HCT116 (cell line): ENCODE data around the gene NHERF2. TPM values are rescaled to one million over a fixed set of nuclear protein-coding genes. Genes with fewer than 3 reads are reported as not detected.

Source experiments
- ATAC-seq: fragments of 200-7000 bp; cut with Tn5 transposase; 2 replicates; pipeline ENCODE4 v1.9.1; 2020; ENCODE audit warnings: mild to moderate bottlenecking, moderate library complexity
- BruUV-seq: library from RNA; stranded (reverse); fragments of 400-500 nt; replicated peaks from 2 replicates; lab custom pipeline; 2021; lab: Mats Ljungman, UMichigan
- CTCF ChIA-PET: fragments of 300-600 bp; sonication (Branson Sonifier 250); formaldehyde crosslinking; loops from one replicate; lab custom pipeline; 2021; ENCODE audit warnings: antibody characterized with exemption; lab: Charles Lee
- POLR2A ChIA-PET: fragments of 300-600, 350-600 bp; sonication (Branson Sonifier 250); formaldehyde crosslinking; loops from one replicate; lab custom pipeline; 2021; ENCODE audit warnings: antibody characterized with exemption; lab: Charles Lee
- RAD21 ChIA-PET, 2 experiments: fragments of 300-600 bp; sonication (Branson Sonifier 250); formaldehyde crosslinking; loops; one replicate each; lab custom pipeline; 2023; ENCODE audit warnings: low total read pairs in 2 of 2; ENCODE audit not compliant: uncharacterized antibody in 2 of 2, unreplicated experiment in 2 of 2, low non-redundant PET in 1 of 2; lab: Charles Lee
- DNase-seq: peaks from one replicate; pipeline ENCODE4 v3.0.0-alpha.2; 2010; ENCODE audit warnings: low read depth, low spot score
- H2AFZ ChIP-seq: fragments of 200-600 bp; shearing (Covaris generic), sonication (generic); 2 replicates; pipeline ENCODE4 v1.6.1; 2017; ENCODE audit warnings: low read depth, mixed run types, mixed read lengths, antibody characterized with exemption, low read length; ENCODE audit not compliant: poor library complexity, severe bottlenecking
- H3K27ac ChIP-seq: 2 replicates; pipeline ENCODE4 v1.5.1; 2012; ENCODE audit warnings: low read depth, low read length
- H3K27me3 ChIP-seq: fragments of 200-600 bp; sonication (generic); 2 replicates; pipeline ENCODE4 v1.6.1; 2016; ENCODE audit warnings: mixed run types, low read length, mixed read lengths; ENCODE audit not compliant: insufficient read depth
- H3K36me3 ChIP-seq, 2 experiments: fragments of 200-500 bp in 1 of 2; fragments of 200-600 bp in 1 of 2; sonication (Bioruptor generic) in 1 of 2; sonication (generic) in 1 of 2; 2 replicates each; pipeline versions ENCODE4 v1.5.1 to v1.6.1; 2014 to 2016; ENCODE audit warnings: low read length in 2 of 2, inconsistent platforms in 1 of 2, mixed read lengths in 1 of 2, mixed run types in 1 of 2; ENCODE audit not compliant: insufficient read depth in 2 of 2, control insufficient read depth in 1 of 2
- H3K4me1 ChIP-seq, 2 experiments: fragments of 200-600 bp in 1 of 2; sonication (generic) in 1 of 2; 2 replicates each; pipeline versions ENCODE4 v1.5.1 to v1.6.1; 2012 to 2017; ENCODE audit warnings: low read length in 2 of 2, inconsistent platforms in 1 of 2, mild to moderate bottlenecking in 1 of 2, mixed read lengths in 1 of 2, mixed run types in 1 of 2, moderate library complexity in 1 of 2; ENCODE audit not compliant: insufficient read depth in 2 of 2, control insufficient read depth in 1 of 2
- H3K4me2 ChIP-seq: fragments of 200-600 bp; sonication (generic); 2 replicates; pipeline ENCODE4 v1.6.1; 2017; ENCODE audit warnings: mixed run types, low read length, mixed read lengths
- H3K4me3 ChIP-seq, 2 experiments: fragments of 200-600 bp in 1 of 2; sonication (generic) in 1 of 2; replicated peaks in 1 of 2; 2 replicates each; pipeline ENCODE4 v1.5.1; 2011 to 2016; ENCODE audit warnings: low read length in 2 of 2, control low read depth in 1 of 2, low read depth in 1 of 2, mild to moderate bottlenecking in 1 of 2, mixed read lengths in 1 of 2, mixed run types in 1 of 2
- H3K79me2 ChIP-seq: fragments of 200-600 bp; sonication (generic); 2 replicates; pipeline ENCODE4 v1.6.1; 2017; ENCODE audit warnings: mild to moderate bottlenecking, mixed run types, low read length, moderate library complexity, mixed read lengths; ENCODE audit not compliant: insufficient read depth
- H3K9ac ChIP-seq: fragments of 200-600 bp; sonication (generic); 2 replicates; pipeline ENCODE4 v1.6.1; 2016; ENCODE audit warnings: low read length, mixed read lengths
- H3K9me2 ChIP-seq: fragments of 200-600 bp; sonication (generic), shearing (Covaris generic); 2 replicates; pipeline ENCODE4 v1.6.1; 2017; ENCODE audit warnings: mixed run types, mild to moderate bottlenecking, moderate library complexity; ENCODE audit not compliant: insufficient read depth
- H3K9me3 ChIP-seq, 2 experiments: fragments of 200-500 bp in 1 of 2; fragments of 200-600 bp in 1 of 2; sonication (Bioruptor generic) in 1 of 2; sonication (generic) in 1 of 2; 2 replicates each; pipeline ENCODE4 v1.6.1; 2014 to 2017; ENCODE audit warnings: low read length in 2 of 2, mixed read lengths in 2 of 2, inconsistent platforms in 1 of 2, low read depth in 1 of 2, mild to moderate bottlenecking in 1 of 2, mixed run types in 1 of 2, moderate library complexity in 1 of 2; ENCODE audit not compliant: control insufficient read depth in 1 of 2, insufficient read depth in 1 of 2
- H4K20me1 ChIP-seq: fragments of 200-600 bp; sonication (generic), shearing (Covaris generic); 2 replicates; pipeline ENCODE4 v1.6.1; 2017; ENCODE audit warnings: mixed run types, mild to moderate bottlenecking, moderate library complexity; ENCODE audit not compliant: insufficient read depth
- CBX3 ChIP-seq: IDR thresholded peaks from 2 replicates; pipeline ENCODE4 v1.6.1; 2012; ENCODE audit warnings: low read depth
- CEBPB ChIP-seq: IDR thresholded peaks from 2 replicates; pipeline ENCODE4 v1.6.1; 2012; ENCODE audit warnings: low read depth
- EGR1 ChIP-seq: IDR thresholded peaks from 2 replicates; pipeline ENCODE4 v1.6.1; 2012; ENCODE audit warnings: low read depth
- EZH2 ChIP-seq: fragments of 200-600 bp; sonication (generic); IDR thresholded peaks from 2 replicates; pipeline ENCODE4 v1.6.1; 2017; ENCODE audit warnings: antibody characterized with exemption, mixed run types
- SRF ChIP-seq: IDR thresholded peaks from 2 replicates; pipeline ENCODE4 v1.6.1; 2012; ENCODE audit warnings: low read depth
- intact Hi-C: fragments of 100-400 bp; cut with micrococcal nuclease; formaldehyde crosslinking; loops from 2 replicates; pipeline ENCODE4 v1.10.0; 2022
- total RNA-seq: library from RNA; stranded (reverse); gene quantifications from one replicate; pipeline ENCODE4 v1.2.1, GENCODE V29; 2021; ENCODE audit not compliant: unreplicated experiment
- TF ChIP-seq, protein P1 (sequence below): IDR thresholded peaks from 2 replicates; pipeline ENCODE4 v1.6.1; 2012

Gene NHERF2
- total RNA-seq, 1 experiment from 2014 or later, result 58.4 TPM

DNA sequence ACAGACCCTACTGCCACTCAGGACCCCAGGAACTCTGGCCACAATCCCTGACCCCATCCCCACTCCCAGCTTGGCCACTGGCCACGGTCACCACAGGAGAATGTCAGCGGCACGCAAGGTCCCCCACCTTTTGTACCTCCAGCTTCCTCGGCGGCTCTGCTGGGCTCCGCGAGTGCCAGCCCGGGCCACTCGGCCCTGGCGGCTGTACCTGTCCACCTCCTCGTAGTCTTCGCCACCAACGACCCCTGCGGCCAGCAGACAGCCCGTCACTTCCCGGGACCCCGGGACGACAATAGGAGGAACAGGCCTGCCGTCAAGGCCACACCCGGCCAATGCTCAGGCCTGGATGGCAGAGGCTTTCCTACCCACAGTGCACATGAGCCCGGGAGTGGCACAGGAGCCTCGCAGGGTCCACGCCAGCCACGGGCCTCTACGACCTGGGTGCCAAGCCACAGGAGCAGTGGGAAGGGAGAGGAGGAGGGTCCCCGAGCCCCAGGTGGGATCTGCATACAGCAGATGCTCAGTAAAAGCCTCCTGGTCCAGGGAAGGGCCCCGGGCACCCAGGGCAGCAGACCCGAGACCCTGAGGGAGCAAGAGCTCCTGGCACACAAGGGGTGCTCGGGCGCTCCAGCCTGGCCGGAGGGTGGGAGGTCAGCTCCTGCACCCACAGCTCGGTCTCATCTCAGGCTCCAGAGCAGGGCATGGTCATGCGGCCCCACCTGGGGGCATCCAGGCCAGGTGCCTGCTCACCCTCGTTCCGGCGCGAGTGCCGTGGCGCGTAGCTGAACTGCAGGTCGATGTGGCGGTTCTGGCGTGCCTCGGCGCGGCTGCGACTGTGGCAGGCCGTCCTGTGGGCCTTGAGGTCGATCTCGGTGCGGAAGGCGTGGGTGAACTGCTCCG lies 25.0 kb upstream of the NHERF2 start:
- no peaks in the 10 kb centered on the region for H3K27me3 ChIP-seq
- TF ChIP-seq, protein P1, sequence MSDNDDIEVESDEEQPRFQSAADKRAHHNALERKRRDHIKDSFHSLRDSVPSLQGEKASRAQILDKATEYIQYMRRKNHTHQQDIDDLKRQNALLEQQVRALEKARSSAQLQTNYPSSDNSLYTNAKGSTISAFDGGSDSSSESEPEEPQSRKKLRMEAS, result no peak
- TF ChIP-seq CBX3 (no peak), CEBPB (no peak), SRF (no peak), EGR1 (no peak), EZH2 (no peak)
- TF ChIP-seq, all 23 proteins: peak for 0
- Histone ChIP-seq H3K4me3 (no peak overlapping the region), H3K79me2 (peaks cover 54% of the 10 kb centered on the region), H3K9ac (no peak overlapping the region), H3K27ac (no peak overlapping the region), H3K9me2 (no peaks in the 10 kb centered on the region), H4K20me1 (no peaks in the 10 kb centered on the region; the same call in 1 of the 2 replicates), H3K36me3 (peaks cover 25 to 58% of the 10 kb centered on the region in 2 experiments; a peak in 3 of 4 replicates), H3K9me3 (no peaks in the 10 kb centered on the region), H2AFZ (no peak overlapping the region), H3K4me2 (no peak overlapping the region), H3K4me1 (peaks cover 8 to 32% of the 10 kb centered on the region in 2 experiments)
- POLR2A ChIA-PET, result interaction anchor here (0.6 kb wide), 1 partner anchor 1409 kb away, joined by 3 read pairs; no protein-coding TSS in a partner anchor
- RAD21 ChIA-PET, result no interaction called here
- CTCF ChIA-PET, result no interaction called here
- no peak for DNase-seq
- no TSS peak for BruUV-seq
- intact Hi-C loops, result loop anchor here (5.0 kb wide), 1 partner anchor 141 kb away; no protein-coding TSS in a partner anchor
- no peak for ATAC-seq
